Measurements from ENCODE around the gene GRIK3. TPM values are rescaled to one million over a fixed set of nuclear protein-coding genes. Genes with fewer than 3 reads are reported as not detected.

Gene GRIK3
- total and polyA plus RNA-seq, 4 donors, result 0.68 to 1.6 TPM; not detected in 2

GRCh38 chr1:36994294-36994693, 40.0 kb downstream of the GRIK3 start:
- Histone ChIP-seq H3K4me3 (ENCODE audit: low read length in 2 of 2) (no peak overlapping the region), H3K27ac (ENCODE audit: low read depth in 1 of 2, low read length in 2 of 2) (no peak overlapping the region), H3K9me3 (ENCODE audit: control insufficient read depth, low read length) (no peaks in the 10 kb centered on the region), H3K4me1 (ENCODE audit: control insufficient read depth in 1 of 2, insufficient read depth in 2 of 2, low read length in 2 of 2) (no peaks in the 10 kb centered on the region), H3K27me3 (ENCODE audit: control insufficient read depth in 1 of 2, insufficient read depth in 2 of 2, low read length in 1 of 2) (no peaks in the 10 kb centered on the region), H3K36me3 (ENCODE audit: control insufficient read depth in 1 of 2, insufficient read depth in 2 of 2, low read length in 1 of 2) (no peaks in the 10 kb centered on the region)
- intact Hi-C loops (cut with DNase I), result no loop called here
- WGBS, 2 donors, result 89% methylated on average over 2 of the region's 2 CpGs
- DNase-seq (no peak), ATAC-seq (ENCODE audit: low FRiP score) (no peak)

- 74 to 83% methylated on average over 8 of the region's 8 CpGs for WGBS, 2 donors
- Histone ChIP-seq H3K4me1 (ENCODE audit: control insufficient read depth in 1 of 2, insufficient read depth in 2 of 2, low read length in 2 of 2) (no peaks in the 10 kb centered on the region), H3K27me3 (ENCODE audit: control insufficient read depth in 1 of 2, insufficient read depth in 2 of 2, low read length in 1 of 2) (no peaks in the 10 kb centered on the region), H3K4me3 (ENCODE audit: low read length in 2 of 2) (no peak overlapping the region), H3K36me3 (ENCODE audit: control insufficient read depth in 1 of 2, insufficient read depth in 2 of 2, low read length in 1 of 2) (no peaks in the 10 kb centered on the region), H3K27ac (ENCODE audit: low read depth in 1 of 2, low read length in 2 of 2) (no peak overlapping the region), H3K9me3 (ENCODE audit: control insufficient read depth, low read length) (no peaks in the 10 kb centered on the region)
- DNase-seq (no peak), ATAC-seq (ENCODE audit: low FRiP score) (no peak)
- intact Hi-C loops (cut with DNase I), result no loop called here
These were observed 42.0 kb downstream of the GRIK3 start for GRCh38 chr1:36992139-36992943.

GRCh38 chr1:36991551-36991950, 42.8 kb downstream of the GRIK3 start:
- ATAC-seq (ENCODE audit: low FRiP score), result no peak
- Histone ChIP-seq H3K27me3 (ENCODE audit: control insufficient read depth in 1 of 2, insufficient read depth in 2 of 2, low read length in 1 of 2) (no peaks in the 10 kb centered on the region), H3K27ac (ENCODE audit: low read depth in 1 of 2, low read length in 2 of 2) (no peak overlapping the region), H3K4me1 (ENCODE audit: control insufficient read depth in 1 of 2, insufficient read depth in 2 of 2, low read length in 2 of 2) (no peaks in the 10 kb centered on the region), H3K9me3 (ENCODE audit: control insufficient read depth, low read length) (no peaks in the 10 kb centered on the region), H3K36me3 (ENCODE audit: control insufficient read depth in 1 of 2, insufficient read depth in 2 of 2, low read length in 1 of 2) (no peaks in the 10 kb centered on the region), H3K4me3 (ENCODE audit: low read length in 2 of 2) (no peak overlapping the region)
- 56 to 57% methylated on average over 4 of the region's 4 CpGs for WGBS, 2 donors
- intact Hi-C loops (cut with DNase I), result no loop called here
- no peak for DNase-seq

GRCh38 chr1:36990928-36991327, 43.4 kb downstream of the GRIK3 start:
- WGBS, 2 donors, result 79 to 80% methylated on average over 3 of the region's 3 CpGs
- ATAC-seq (ENCODE audit: low FRiP score) (no peak), DNase-seq (no peak)
- Histone ChIP-seq H3K9me3 (ENCODE audit: control insufficient read depth, low read length) (no peaks in the 10 kb centered on the region), H3K36me3 (ENCODE audit: control insufficient read depth in 1 of 2, insufficient read depth in 2 of 2, low read length in 1 of 2) (no peaks in the 10 kb centered on the region), H3K27ac (ENCODE audit: low read depth in 1 of 2, low read length in 2 of 2) (no peak overlapping the region), H3K4me3 (ENCODE audit: low read length in 2 of 2) (no peak overlapping the region), H3K4me1 (ENCODE audit: control insufficient read depth in 1 of 2, insufficient read depth in 2 of 2, low read length in 2 of 2) (no peaks in the 10 kb centered on the region), H3K27me3 (ENCODE audit: control insufficient read depth in 1 of 2, insufficient read depth in 2 of 2, low read length in 1 of 2) (no peaks in the 10 kb centered on the region)
- intact Hi-C loops (cut with DNase I), result no loop called here

- no peak for ATAC-seq (ENCODE audit: low FRiP score)
- WGBS, 2 donors, result 65 to 72% methylated on average over 8 of the region's 8 CpGs
- intact Hi-C loops (cut with DNase I), result no loop called here
- no peaks in the 10 kb centered on the region for H3K27me3 ChIP-seq (ENCODE audit: control insufficient read depth in 1 of 2, insufficient read depth in 2 of 2, low read length in 1 of 2)
- H3K4me3 ChIP-seq (ENCODE audit: low read length in 2 of 2), result no peak overlapping the region
- H3K9me3 ChIP-seq (ENCODE audit: control insufficient read depth, low read length), result no peaks in the 10 kb centered on the region
- DNase-seq, result no peak
- no peaks in the 10 kb centered on the region for H3K4me1 ChIP-seq (ENCODE audit: control insufficient read depth in 1 of 2, insufficient read depth in 2 of 2, low read length in 2 of 2)
- H3K36me3 ChIP-seq (ENCODE audit: control insufficient read depth in 1 of 2, insufficient read depth in 2 of 2, low read length in 1 of 2), result no peaks in the 10 kb centered on the region
- no peak overlapping the region for H3K27ac ChIP-seq (ENCODE audit: low read depth in 1 of 2, low read length in 2 of 2)
These were observed 45.1 kb downstream of the GRIK3 start for GRCh38 chr1:36989241-36989640.

- H3K27ac ChIP-seq (ENCODE audit: low read depth in 1 of 2, low read length in 2 of 2), result no peak overlapping the region
- 43 to 50% methylated on average over 12 of the region's 12 CpGs for WGBS, 2 donors
- no peaks in the 10 kb centered on the region for H3K27me3 ChIP-seq (ENCODE audit: control insufficient read depth in 1 of 2, insufficient read depth in 2 of 2, low read length in 1 of 2)
- ATAC-seq (ENCODE audit: low FRiP score), result no peak
- no peaks in the 10 kb centered on the region for H3K9me3 ChIP-seq (ENCODE audit: control insufficient read depth, low read length)
- intact Hi-C loops (cut with DNase I), result no loop called here
- no peaks in the 10 kb centered on the region for H3K4me1 ChIP-seq (ENCODE audit: control insufficient read depth in 1 of 2, insufficient read depth in 2 of 2, low read length in 2 of 2)
- DNase-seq, result no peak
- no peaks in the 10 kb centered on the region for H3K36me3 ChIP-seq (ENCODE audit: control insufficient read depth in 1 of 2, insufficient read depth in 2 of 2, low read length in 1 of 2)
- no peak overlapping the region for H3K4me3 ChIP-seq (ENCODE audit: low read length in 2 of 2)
These were observed 45.5 kb downstream of the GRIK3 start for GRCh38 chr1:36988741-36989193.

- WGBS, 2 donors, result 26 to 32% methylated on average over 10 of the region's 10 CpGs
- DNase-seq (no peak), ATAC-seq (ENCODE audit: low FRiP score) (no peak)
- no peaks in the 10 kb centered on the region for H3K4me1 ChIP-seq (ENCODE audit: control insufficient read depth in 1 of 2, insufficient read depth in 2 of 2, low read length in 2 of 2)
- H3K27ac ChIP-seq (ENCODE audit: low read depth in 1 of 2, low read length in 2 of 2), result no peak overlapping the region
- intact Hi-C loops (cut with DNase I), result no loop called here
- H3K36me3 ChIP-seq (ENCODE audit: control insufficient read depth in 1 of 2, insufficient read depth in 2 of 2, low read length in 1 of 2), result no peaks in the 10 kb centered on the region
- no peak overlapping the region for H3K4me3 ChIP-seq (ENCODE audit: low read length in 2 of 2)
- H3K27me3 ChIP-seq (ENCODE audit: control insufficient read depth in 1 of 2, insufficient read depth in 2 of 2, low read length in 1 of 2), result no peaks in the 10 kb centered on the region
- no peaks in the 10 kb centered on the region for H3K9me3 ChIP-seq (ENCODE audit: control insufficient read depth, low read length)
These were observed 46.0 kb downstream of the GRIK3 start for GRCh38 chr1:36988321-36988720.

GRCh38 chr1:36987276-36987675, 47.0 kb downstream of the GRIK3 start:
- H3K9me3 ChIP-seq (ENCODE audit: control insufficient read depth, low read length), result no peaks in the 10 kb centered on the region
- intact Hi-C loops (cut with DNase I), result no loop called here
- H3K4me3 ChIP-seq (ENCODE audit: low read length in 2 of 2), result no peak overlapping the region
- no peak for DNase-seq
- no peaks in the 10 kb centered on the region for H3K36me3 ChIP-seq (ENCODE audit: control insufficient read depth in 1 of 2, insufficient read depth in 2 of 2, low read length in 1 of 2)
- H3K27me3 ChIP-seq (ENCODE audit: control insufficient read depth in 1 of 2, insufficient read depth in 2 of 2, low read length in 1 of 2), result no peaks in the 10 kb centered on the region
- no peak for ATAC-seq (ENCODE audit: low FRiP score)
- 73 to 82% methylated on average over 2 of the region's 2 CpGs for WGBS, 2 donors
- no peaks in the 10 kb centered on the region for H3K4me1 ChIP-seq (ENCODE audit: control insufficient read depth in 1 of 2, insufficient read depth in 2 of 2, low read length in 2 of 2)
- H3K27ac ChIP-seq (ENCODE audit: low read depth in 1 of 2, low read length in 2 of 2), result no peak overlapping the region

- no peak overlapping the region for H3K27ac ChIP-seq (ENCODE audit: low read depth in 1 of 2, low read length in 2 of 2)
- no peak for ATAC-seq (ENCODE audit: low FRiP score)
- H3K9me3 ChIP-seq (ENCODE audit: control insufficient read depth, low read length), result no peaks in the 10 kb centered on the region
- intact Hi-C loops (cut with DNase I), result no loop called here
- WGBS, 2 donors, result 78 to 87% methylated on average over 6 of the region's 6 CpGs
- H3K36me3 ChIP-seq (ENCODE audit: control insufficient read depth in 1 of 2, insufficient read depth in 2 of 2, low read length in 1 of 2), result no peaks in the 10 kb centered on the region
- H3K27me3 ChIP-seq (ENCODE audit: control insufficient read depth in 1 of 2, insufficient read depth in 2 of 2, low read length in 1 of 2), result no peaks in the 10 kb centered on the region
- no peak for DNase-seq
- H3K4me3 ChIP-seq (ENCODE audit: low read length in 2 of 2), result no peak overlapping the region
- H3K4me1 ChIP-seq (ENCODE audit: control insufficient read depth in 1 of 2, insufficient read depth in 2 of 2, low read length in 2 of 2), result no peaks in the 10 kb centered on the region
These were observed 47.9 kb downstream of the GRIK3 start for GRCh38 chr1:36986241-36986985.
